ENCODE measurements around the gene CMIP.

CMIP gene

DNA sequence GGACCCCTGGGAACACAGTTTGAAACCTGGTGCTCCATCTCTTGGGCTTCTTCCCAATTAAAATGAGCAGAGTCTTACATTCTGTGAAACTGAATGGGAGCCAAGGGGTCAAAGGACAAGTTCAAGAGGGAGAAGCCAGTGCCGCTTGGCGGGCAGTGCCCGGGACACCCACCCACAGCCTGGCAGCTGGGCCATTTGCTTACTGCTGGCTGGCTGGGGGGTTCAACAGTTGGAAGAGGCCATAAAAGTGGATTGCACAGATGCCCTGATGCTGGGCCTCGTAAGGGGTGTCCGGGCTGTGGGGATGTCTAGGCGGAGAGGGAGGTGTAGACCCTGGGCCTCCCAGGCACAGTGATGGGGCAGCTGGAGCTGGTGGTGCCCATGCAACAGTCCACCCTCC is 52.1 kb downstream of the CMIP start:
- in situ Hi-C loops (cut with HindIII; ENCODE audit: low sequenced_read_pairs) = no loop called here
- DNase-seq (ENCODE audit: low read depth, low spot score) = no peak
- no peak overlapping the region for H3K4me3 ChIP-seq (ENCODE audit: low read depth, low read length)
- TF ChIP-seq, protein P1, sequence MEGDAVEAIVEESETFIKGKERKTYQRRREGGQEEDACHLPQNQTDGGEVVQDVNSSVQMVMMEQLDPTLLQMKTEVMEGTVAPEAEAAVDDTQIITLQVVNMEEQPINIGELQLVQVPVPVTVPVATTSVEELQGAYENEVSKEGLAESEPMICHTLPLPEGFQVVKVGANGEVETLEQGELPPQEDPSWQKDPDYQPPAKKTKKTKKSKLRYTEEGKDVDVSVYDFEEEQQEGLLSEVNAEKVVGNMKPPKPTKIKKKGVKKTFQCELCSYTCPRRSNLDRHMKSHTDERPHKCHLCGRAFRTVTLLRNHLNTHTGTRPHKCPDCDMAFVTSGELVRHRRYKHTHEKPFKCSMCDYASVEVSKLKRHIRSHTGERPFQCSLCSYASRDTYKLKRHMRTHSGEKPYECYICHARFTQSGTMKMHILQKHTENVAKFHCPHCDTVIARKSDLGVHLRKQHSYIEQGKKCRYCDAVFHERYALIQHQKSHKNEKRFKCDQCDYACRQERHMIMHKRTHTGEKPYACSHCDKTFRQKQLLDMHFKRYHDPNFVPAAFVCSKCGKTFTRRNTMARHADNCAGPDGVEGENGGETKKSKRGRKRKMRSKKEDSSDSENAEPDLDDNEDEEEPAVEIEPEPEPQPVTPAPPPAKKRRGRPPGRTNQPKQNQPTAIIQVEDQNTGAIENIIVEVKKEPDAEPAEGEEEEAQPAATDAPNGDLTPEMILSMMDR (IDR thresholded peaks at IDR 0.05; ENCODE audit: low read depth, low read length) = no peak

DNA sequence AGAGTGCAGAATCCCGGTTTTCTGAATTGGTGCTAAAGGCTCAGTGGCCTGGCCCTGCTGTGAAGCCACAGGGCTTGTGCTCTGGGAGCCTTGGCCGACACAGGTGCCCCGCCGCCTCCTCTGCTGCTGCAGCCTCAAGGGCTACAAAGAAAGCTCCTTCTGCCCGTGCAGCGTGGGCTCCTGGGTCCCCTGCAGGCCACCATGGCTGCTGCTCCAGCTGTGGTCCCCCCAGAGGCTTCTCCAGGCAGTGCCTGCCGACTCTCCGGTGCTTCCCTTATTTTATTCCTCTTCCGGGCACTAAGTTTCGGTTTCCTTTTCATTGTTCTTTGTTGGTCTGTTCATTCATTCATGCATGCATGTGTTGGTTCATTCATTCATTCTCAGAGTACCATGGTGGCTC is 53.1 kb downstream of the CMIP start:
- H3K4me3 ChIP-seq (ENCODE audit: low read depth, low read length) = no peak overlapping the region
- in situ Hi-C loops (cut with HindIII; ENCODE audit: low sequenced_read_pairs) = no loop called here
- TF ChIP-seq, protein P1 (IDR thresholded peaks at IDR 0.05; ENCODE audit: low read depth, low read length) = no peak
- no peak for DNase-seq (ENCODE audit: low read depth, low spot score)

DNA sequence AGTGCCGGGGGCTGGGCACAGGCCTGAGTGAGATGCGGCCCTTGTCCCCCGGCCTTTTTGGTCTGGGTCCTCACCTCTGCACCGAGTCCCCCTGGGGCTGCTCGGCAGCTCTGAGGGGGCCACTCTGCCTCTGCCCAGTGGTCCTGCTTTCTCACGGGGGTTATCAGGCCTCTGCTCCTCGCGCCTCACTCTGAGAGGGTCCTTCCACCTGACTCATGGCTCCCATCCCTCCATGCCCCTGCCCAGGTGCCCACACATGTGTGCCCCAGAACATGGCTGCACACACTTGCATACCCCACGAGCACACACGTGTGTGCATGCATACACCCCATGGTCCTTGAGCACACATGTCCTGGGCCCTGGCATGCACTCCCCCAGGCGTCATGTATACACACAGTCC is 53.7 kb downstream of the CMIP start:
- in situ Hi-C loops (cut with HindIII; ENCODE audit: low sequenced_read_pairs) = no loop called here
- TF ChIP-seq, protein P1 (IDR thresholded peaks at IDR 0.05; ENCODE audit: low read depth, low read length) = no peak
- no peak overlapping the region for H3K4me3 ChIP-seq (ENCODE audit: low read depth, low read length)

DNA sequence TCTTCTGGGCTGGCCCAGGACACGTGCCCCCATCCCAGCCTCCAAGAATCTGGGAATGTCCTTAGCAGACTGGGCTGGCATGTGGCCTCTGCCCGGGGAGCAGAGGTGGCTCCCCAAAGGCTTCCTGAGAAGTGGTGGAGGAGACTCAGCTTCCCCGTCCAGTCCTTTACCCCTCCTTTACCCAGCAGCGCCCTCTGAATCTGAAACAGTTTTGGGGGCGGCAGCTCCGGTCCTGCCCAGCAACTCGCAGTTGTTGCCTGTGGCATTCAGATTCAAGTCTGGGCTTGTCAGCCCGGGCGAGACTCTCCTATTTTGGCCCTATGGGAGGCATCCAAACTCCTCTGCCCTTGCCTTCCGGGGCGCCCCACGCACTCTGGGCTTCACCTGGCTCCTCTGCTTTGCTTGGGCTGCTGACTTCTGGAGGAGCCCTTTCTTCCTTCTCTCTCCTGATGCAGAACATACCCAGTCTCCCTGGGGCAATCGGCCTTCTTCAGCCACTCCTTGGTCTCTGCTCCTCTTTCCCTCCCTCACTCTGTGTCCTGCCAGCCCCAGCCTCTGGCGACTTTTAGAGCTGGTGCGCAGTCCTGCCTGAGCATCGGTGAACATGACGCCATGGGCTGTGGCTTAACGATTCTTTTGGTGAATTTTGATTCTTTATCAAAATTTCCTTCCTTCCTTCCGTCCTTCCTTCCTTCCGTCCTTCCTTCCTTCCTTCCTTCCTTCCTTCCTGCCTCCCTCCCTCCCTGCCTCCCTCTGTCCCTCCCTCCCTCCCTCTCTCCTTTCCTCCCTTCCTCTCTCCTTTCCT is 55.2 kb downstream of the CMIP start:
- no peak for DNase-seq (ENCODE audit: low read depth, low spot score)
- in situ Hi-C loops (cut with HindIII; ENCODE audit: low sequenced_read_pairs) = no loop called here
- TF ChIP-seq, protein P1 (IDR thresholded peaks at IDR 0.05; ENCODE audit: low read depth, low read length) = no peak
- no peak overlapping the region for H3K4me3 ChIP-seq (ENCODE audit: low read depth, low read length)

More for the DNA sequence above, 53.7 kb downstream of the CMIP start:
- no peak for DNase-seq (ENCODE audit: low read depth, low spot score)

- in situ Hi-C loops (cut with HindIII; ENCODE audit: low sequenced_read_pairs) = no loop called here
- H3K4me3 ChIP-seq (ENCODE audit: low read depth, low read length) = no peak overlapping the region
- TF ChIP-seq, protein P1 (IDR thresholded peaks at IDR 0.05; ENCODE audit: low read depth, low read length) = no peak
- peak; percentile 87 for DNase-seq (ENCODE audit: low read depth, low spot score)
Observed at GRCh38 chr16:81500833-81501521, 56.4 kb downstream of the CMIP start.

- in situ Hi-C loops (cut with HindIII; ENCODE audit: low sequenced_read_pairs) = no loop called here
- H3K4me3 ChIP-seq (ENCODE audit: low read depth, low read length) = no peak overlapping the region
Observed at GRCh38 chr16:81502396-81503070, 57.9 kb downstream of the CMIP start.

More at GRCh38 chr16:81502396-81503070, 57.9 kb downstream of the CMIP start:
- DNase-seq (ENCODE audit: low read depth, low spot score) = no peak
- TF ChIP-seq, protein P1 (IDR thresholded peaks at IDR 0.05; ENCODE audit: low read depth, low read length) = no peak
